Large intestine (tissue), 12 donors: Measurements from ENCODE around the gene AKT3. TPM values are rescaled to one million over a fixed set of nuclear protein-coding genes. Genes with fewer than 3 reads are reported as not detected.
A peak's percentile ranks its signal among the peaks of the same experiment; 100 is the strongest.
"Not testable (repeated sequence)": the region's sequence is repeated elsewhere in the genome, so short reads cannot be mapped to it uniquely, and the experiment has no call there.

ENCODE experiments used
- DNase-seq, 2 donors: peaks; one replicate each; pipeline versions ENCODE4 v3.0.0 to v3.0.0-alpha.2; 2013
- H3K27ac ChIP-seq: one replicate; pipeline ENCODE4 v1.5.1; 2013; ENCODE audit warnings: low read length
- H3K27me3 ChIP-seq: 2 replicates; pipeline ENCODE4 v1.6.1; 2013; ENCODE audit warnings: low read length; ENCODE audit not compliant: control insufficient read depth, insufficient read depth
- H3K36me3 ChIP-seq: 2 replicates; pipeline ENCODE4 v1.6.1; 2013; ENCODE audit warnings: low read length; ENCODE audit not compliant: control insufficient read depth, insufficient read depth
- H3K4me1 ChIP-seq: one replicate; pipeline ENCODE4 v1.6.1; 2013; ENCODE audit warnings: low read length; ENCODE audit not compliant: control insufficient read depth, insufficient read depth
- H3K4me3 ChIP-seq: one replicate; pipeline ENCODE4 v1.5.1; 2013; ENCODE audit warnings: low read length
- H3K9me3 ChIP-seq: one replicate; pipeline ENCODE4 v1.6.1; 2013; ENCODE audit warnings: mild to moderate bottlenecking, low read depth, low read length, moderate library complexity; ENCODE audit not compliant: control insufficient read depth
- WGBS: methylation state at CpG from one replicate; pipeline ENCODE4 v1.1.5; 2013; ENCODE audit warnings: low lambda C conversion rate; ENCODE audit not compliant: insufficient coverage; 5-methylcytosine and 5-hydroxymethylcytosine counted together
- long read RNA-seq, 11 donors: transcript quantifications; one replicate each; lab custom pipeline, GENCODE V29; 2026
- polyA plus RNA-seq: library from polyadenylated mRNA; unstranded; fragments of 120-200 nt; gene quantifications from one replicate; pipeline ENCODE4 v1.2.1, GENCODE V29; 2013

AKT3 gene
- polyA plus RNA-seq, result 14.0 TPM
- long read RNA-seq, donor 1, full-length matches to known transcripts, result 2 of 2 reads
- long read RNA-seq, donor 1, partial matches to known transcripts, result 0 of 2 reads
- long read RNA-seq, donor 1, other reads (novel, unspliced or antisense), result 0 of 2 reads
- long read RNA-seq, donor 2, full-length matches to known transcripts, result 3 of 3 reads
- long read RNA-seq, donor 2, partial matches to known transcripts, result 0 of 3 reads
- long read RNA-seq, donor 2, other reads (novel, unspliced or antisense), result 0 of 3 reads
- long read RNA-seq, donor 3, result 0 reads
- long read RNA-seq, donor 4, result 0 reads
- long read RNA-seq, donor 5, result 0 reads
- long read RNA-seq, donor 6, full-length matches to known transcripts, result 3 of 3 reads
- long read RNA-seq, donor 6, partial matches to known transcripts, result 0 of 3 reads
- long read RNA-seq, donor 6, other reads (novel, unspliced or antisense), result 0 of 3 reads
- long read RNA-seq, donor 7, full-length matches to known transcripts, result 2 of 2 reads
- long read RNA-seq, donor 7, partial matches to known transcripts, result 0 of 2 reads
- long read RNA-seq, donor 7, other reads (novel, unspliced or antisense), result 0 of 2 reads
- long read RNA-seq, donor 8, full-length matches to known transcripts, result 2 of 7 reads
- long read RNA-seq, donor 8, partial matches to known transcripts, result 5 of 7 reads
- long read RNA-seq, donor 8, other reads (novel, unspliced or antisense), result 0 of 7 reads
- long read RNA-seq, donor 9, full-length matches to known transcripts, result 1 of 1 reads
- long read RNA-seq, donor 9, partial matches to known transcripts, result 0 of 1 reads
- long read RNA-seq, donor 9, other reads (novel, unspliced or antisense), result 0 of 1 reads
- long read RNA-seq, donor 10, full-length matches to known transcripts, result 1 of 1 reads
- long read RNA-seq, donor 10, partial matches to known transcripts, result 0 of 1 reads
- long read RNA-seq, donor 10, other reads (novel, unspliced or antisense), result 0 of 1 reads
- long read RNA-seq, donor 11, result 0 reads

DNA sequence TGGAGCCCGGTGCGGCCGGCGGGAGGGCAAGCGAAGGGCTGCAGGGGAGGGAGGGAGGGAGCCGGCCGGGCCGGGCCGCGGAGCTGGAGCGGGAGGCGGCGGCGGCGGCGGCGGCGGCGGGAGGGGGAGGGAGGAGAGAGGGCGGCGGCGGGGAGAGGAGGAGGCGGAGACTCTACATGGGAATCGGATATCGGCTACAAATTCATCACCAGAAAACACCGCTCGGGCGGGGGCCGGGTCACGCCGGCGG lies at the start of gene AKT3:
AKT3 (minus strand) TSS at position 42 of the 250 bp plus-strand sequence. CDS start 7,073 bp downstream, outside the sequence.
- DNase-seq, result peak in 1 of 2 donors; percentile 62
- Histone ChIP-seq H3K27ac (peak within 1 kb of the TSS; percentile 43), H3K9me3 (no peaks in the 10 kb centered on the region), H3K4me3 (peak within 1 kb of the TSS; percentile 57), H3K4me1 (no peaks in the 10 kb centered on the region), H3K27me3 (peaks cover 29% of the 10 kb centered on the region), H3K36me3 (no peaks in the 10 kb centered on the region)
- no CpG with 5 or more reads among the region's 32 CpGs for WGBS

DNA sequence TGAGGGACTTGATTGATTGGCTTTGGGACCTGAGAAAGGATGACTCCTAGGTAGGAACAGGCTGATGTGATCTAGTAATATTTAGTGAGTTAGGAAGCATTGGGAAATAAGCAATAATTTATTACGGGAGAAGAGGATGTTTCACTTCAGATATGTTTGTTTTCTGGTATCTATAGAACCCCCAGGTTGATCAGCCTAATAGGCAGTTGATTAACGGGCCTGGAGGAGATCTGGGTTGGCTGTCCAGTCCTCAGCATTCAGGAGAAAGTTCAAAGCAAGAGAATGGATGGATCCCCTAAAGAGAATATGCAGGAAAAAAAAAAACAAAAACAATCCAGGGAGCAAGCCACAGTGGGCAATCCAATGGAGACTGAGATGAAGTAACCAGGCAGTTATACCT lies 48.2 kb upstream of the AKT3 start:
- no peaks in the 10 kb centered on the region for H3K9me3 ChIP-seq
- no peak for DNase-seq
- WGBS, result 80% methylated on average over 1 of the region's 2 CpGs
- no peak overlapping the region for H3K4me3 ChIP-seq
- peaks cover 2% of the 10 kb centered on the region for H3K27me3 ChIP-seq
- H3K4me1 ChIP-seq, result no peaks in the 10 kb centered on the region
- H3K36me3 ChIP-seq, result no peaks in the 10 kb centered on the region
- H3K27ac ChIP-seq, result no peak overlapping the region

DNA sequence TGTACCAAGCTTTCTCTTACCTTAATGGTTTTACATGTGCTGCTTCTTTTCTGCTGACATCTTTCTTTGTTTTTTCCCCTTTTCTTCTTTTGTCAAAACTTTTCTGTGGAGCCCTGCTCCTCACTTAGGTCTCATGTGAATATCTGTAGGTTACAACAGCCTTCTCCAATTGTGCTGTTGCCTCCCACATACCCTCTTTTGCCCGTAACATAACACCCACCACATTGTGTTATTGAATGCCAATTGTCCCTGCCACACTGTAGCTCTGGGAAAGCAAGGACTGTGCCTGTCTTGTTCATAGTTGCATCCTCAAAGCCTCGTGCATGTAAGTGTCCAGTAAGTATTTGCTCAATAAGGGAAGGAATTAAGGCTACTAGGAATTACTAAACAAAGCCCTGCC lies 46.3 kb upstream of the AKT3 start:
- H3K4me3 ChIP-seq, result no peak overlapping the region

DNA sequence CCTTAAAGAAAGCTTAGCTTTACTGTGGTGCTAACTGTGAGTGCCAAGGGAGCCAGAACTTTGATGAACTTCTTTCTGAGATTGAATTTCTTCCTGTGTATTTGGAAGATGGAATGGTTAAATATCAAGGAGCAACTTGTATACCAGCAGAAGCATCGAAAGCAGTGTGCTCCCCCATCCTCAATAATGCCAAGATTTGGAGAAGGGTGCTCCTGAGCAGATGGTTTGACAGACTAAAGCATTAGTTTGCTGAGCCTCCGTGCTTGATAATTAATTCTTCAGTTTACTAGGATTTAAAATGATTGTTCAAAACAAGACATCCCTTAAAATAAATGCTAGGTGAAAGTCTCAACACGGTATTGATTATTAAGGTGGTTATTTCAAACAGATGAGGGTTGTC lies 42.4 kb upstream of the AKT3 start:
- DNase-seq, result no peak
- H3K4me1 ChIP-seq, result no peaks in the 10 kb centered on the region
- H3K9me3 ChIP-seq, result no peaks in the 10 kb centered on the region
- WGBS, result no CpG with 5 or more reads among the region's 3 CpGs
- H3K27me3 ChIP-seq, result peaks cover 2% of the 10 kb centered on the region
- no peak overlapping the region for H3K4me3 ChIP-seq
- H3K27ac ChIP-seq, result no peak overlapping the region
- H3K36me3 ChIP-seq, result no peaks in the 10 kb centered on the region

More for the DNA sequence above, 46.3 kb upstream of the AKT3 start:
- Histone ChIP-seq H3K27ac (no peak overlapping the region), H3K9me3 (no peaks in the 10 kb centered on the region), H3K36me3 (no peaks in the 10 kb centered on the region), H3K27me3 (peaks cover 2% of the 10 kb centered on the region), H3K4me1 (no peaks in the 10 kb centered on the region)
- WGBS, result 80% methylated on average over 1 of the region's 2 CpGs
- DNase-seq, result no peak

DNA sequence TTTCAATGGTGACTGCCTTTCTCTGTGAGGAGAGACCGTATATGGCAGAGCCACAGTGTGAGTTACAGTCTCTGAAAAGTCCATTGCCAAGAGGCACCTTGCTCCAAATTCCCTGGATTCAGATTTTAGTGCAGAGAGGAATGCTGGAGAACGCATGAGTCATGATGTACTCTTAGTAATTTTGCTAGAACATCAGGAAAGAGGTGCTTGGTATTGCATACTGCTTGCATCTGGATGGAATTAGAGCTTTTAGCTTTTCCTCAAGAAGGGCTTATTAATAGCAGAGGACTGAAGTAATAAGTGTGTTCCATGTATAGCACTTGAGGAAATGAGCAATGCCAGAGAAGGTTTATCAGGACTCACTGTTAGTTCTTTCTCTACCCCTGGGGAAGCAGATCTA lies 40.5 kb upstream of the AKT3 start:
- no peaks in the 10 kb centered on the region for H3K36me3 ChIP-seq
- H3K4me1 ChIP-seq, result no peaks in the 10 kb centered on the region
- H3K4me3 ChIP-seq, result no peak overlapping the region
- DNase-seq, result no peak
- H3K27me3 ChIP-seq, result peaks cover 2% of the 10 kb centered on the region
- H3K27ac ChIP-seq, result no peak overlapping the region
- H3K9me3 ChIP-seq, result no peaks in the 10 kb centered on the region
- WGBS, result no CpG with 5 or more reads among the region's 2 CpGs

DNA sequence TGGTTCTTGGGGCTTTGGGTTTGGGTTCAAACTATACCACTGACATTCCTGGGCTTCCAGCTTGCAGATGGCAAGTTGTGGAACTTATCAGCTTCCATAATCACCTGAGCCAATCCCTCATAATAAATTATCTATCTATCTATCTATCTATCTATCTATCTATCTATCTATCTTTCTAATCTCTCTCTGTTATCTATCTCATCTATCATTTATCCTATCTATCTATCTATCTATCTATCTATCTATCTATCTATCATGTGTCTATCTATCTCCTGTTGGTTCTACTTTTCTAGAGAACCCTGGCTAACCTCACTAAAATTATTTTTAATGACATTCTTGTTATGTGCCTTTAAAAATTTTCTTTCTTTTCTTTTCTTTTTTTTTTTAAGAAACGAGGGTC lies 35.8 kb upstream of the AKT3 start:
- Histone ChIP-seq H3K27me3 (no peaks in the 10 kb centered on the region), H3K36me3 (no peaks in the 10 kb centered on the region), H3K9me3 (no peaks in the 10 kb centered on the region), H3K27ac (no peak overlapping the region), H3K4me3 (no peak overlapping the region), H3K4me1 (no peaks in the 10 kb centered on the region)
- no peak for DNase-seq
- 46% methylated on average over 1 of the region's 1 CpG for WGBS

DNA sequence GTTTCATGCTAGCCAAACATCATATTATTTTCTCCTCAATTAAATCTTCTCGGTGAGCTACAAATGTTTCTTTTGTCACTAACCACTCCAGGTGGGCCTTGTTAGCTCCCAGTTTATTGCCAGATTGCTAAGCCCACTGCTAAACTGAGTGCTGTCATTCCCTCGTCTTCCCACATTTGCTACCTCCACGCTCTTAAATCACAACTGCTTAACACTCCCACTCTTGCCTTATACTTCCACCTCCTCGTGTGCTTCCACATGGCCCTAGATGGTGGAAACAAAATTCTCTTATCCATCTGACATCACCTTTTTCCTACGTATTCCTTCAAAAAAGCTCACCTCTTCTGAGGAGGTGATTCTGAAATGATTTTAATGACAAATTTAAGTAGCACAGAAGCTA lies 34.6 kb upstream of the AKT3 start:
- DNase-seq, result no peak
- H3K27ac ChIP-seq, result no peak overlapping the region
- H3K27me3 ChIP-seq, result no peaks in the 10 kb centered on the region
- no peaks in the 10 kb centered on the region for H3K4me1 ChIP-seq
- H3K4me3 ChIP-seq, result no peak overlapping the region
- H3K36me3 ChIP-seq, result no peaks in the 10 kb centered on the region
- H3K9me3 ChIP-seq, result no peaks in the 10 kb centered on the region
- WGBS, result 82% methylated on average over 3 of the region's 5 CpGs

DNA sequence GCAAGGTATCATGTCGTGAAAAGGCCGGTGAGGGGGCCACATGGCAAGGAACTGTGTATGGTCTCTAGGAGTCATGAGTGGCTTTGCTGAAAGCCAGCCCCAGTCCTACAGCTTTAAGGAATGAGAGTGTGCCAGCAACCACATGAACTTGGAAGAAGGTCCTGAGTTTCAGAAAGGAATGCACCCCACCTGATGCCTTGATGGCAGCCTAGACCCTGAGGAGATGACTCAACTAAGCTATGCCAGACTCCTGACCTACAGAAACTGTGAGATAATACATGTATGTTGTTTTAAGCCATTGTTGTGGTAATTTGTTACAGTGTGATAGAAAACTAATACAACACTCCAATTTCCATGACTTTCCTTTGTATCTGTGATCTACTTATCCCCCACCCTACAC lies 33.5 kb upstream of the AKT3 start:
- no peaks in the 10 kb centered on the region for H3K4me1 ChIP-seq
- WGBS, result no CpG with 5 or more reads among the region's 2 CpGs
- H3K9me3 ChIP-seq, result no peaks in the 10 kb centered on the region
- no peaks in the 10 kb centered on the region for H3K27me3 ChIP-seq
- DNase-seq, result no peak
- H3K27ac ChIP-seq, result no peak overlapping the region
- no peaks in the 10 kb centered on the region for H3K36me3 ChIP-seq
- no peak overlapping the region for H3K4me3 ChIP-seq

DNA sequence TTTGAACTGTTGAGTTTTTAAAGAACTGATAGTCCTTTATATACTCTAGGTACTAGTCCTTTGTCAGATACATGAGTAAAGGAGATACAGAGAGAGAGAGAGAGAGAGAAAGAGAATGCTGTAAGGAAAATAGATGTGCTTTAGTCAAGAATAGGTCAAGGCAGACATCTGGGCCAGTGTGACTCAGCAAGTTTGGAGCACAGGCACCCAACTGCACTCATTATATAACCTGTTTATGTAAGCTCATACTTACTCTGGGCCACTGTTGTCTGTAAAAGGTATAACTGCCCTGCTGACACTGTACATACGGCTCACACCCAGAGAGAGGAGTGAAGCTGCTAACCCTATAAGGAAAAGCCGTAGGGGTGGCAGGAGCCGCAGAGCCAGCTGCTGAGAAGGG lies 32.2 kb upstream of the AKT3 start:
- no peak overlapping the region for H3K27ac ChIP-seq
- no CpG with 5 or more reads among the region's 3 CpGs for WGBS
- no peaks in the 10 kb centered on the region for H3K9me3 ChIP-seq
- H3K4me3 ChIP-seq, result no peak overlapping the region
- no peaks in the 10 kb centered on the region for H3K4me1 ChIP-seq
- H3K27me3 ChIP-seq, result no peaks in the 10 kb centered on the region
- DNase-seq, result no peak
- H3K36me3 ChIP-seq, result no peaks in the 10 kb centered on the region

DNA sequence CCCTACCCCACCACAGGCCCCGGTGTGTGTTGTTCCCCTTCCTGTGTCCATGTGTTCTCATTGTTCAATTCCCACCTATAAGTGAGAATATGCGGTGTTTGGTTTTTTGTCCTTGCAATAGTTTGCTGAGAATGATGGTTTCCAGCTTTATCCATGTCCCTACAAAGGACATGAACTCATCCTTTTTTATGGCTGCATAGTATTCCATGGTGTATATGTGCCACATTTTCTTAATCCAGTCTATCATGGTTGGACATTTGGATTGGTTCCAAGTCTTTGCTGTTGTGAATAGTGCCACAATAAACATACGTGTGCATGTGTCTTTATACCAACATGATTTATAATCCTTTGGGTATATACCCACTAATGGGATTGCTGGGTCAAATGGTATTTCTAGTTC lies 27.0 kb upstream of the AKT3 start:
- DNase-seq, H3K36me3 ChIP-seq, H3K9me3 ChIP-seq, H3K4me1 ChIP-seq, H3K27me3 ChIP-seq, H3K27ac ChIP-seq, H3K4me3 ChIP-seq: not testable (repeated sequence)
- WGBS, result no CpG with 5 or more reads among the region's 3 CpGs
